Bronchial epithelial cell (primary cell): Measurements from ENCODE around the gene HCFC1. TPM values are rescaled to one million over a fixed set of nuclear protein-coding genes. Genes with fewer than 3 reads are reported as not detected.

Experiments used
- DNase-seq: peaks from one replicate; pipeline ENCODE4 v3.0.0-alpha.2; 2010; ENCODE audit warnings: low read depth
- FAIRE-seq: peaks from 2 replicates; lab custom pipeline; 2011; peaks lifted over from hg19 to GRCh38; lab: Jason Lieb, UNC
- H3K27me3 ChIP-seq: 2 replicates; pipeline ENCODE4 v1.5.1; 2011; ENCODE audit warnings: low read length; ENCODE audit not compliant: control insufficient read depth, insufficient read depth
- H3K36me3 ChIP-seq: 2 replicates; pipeline ENCODE4 v1.5.1; 2011; ENCODE audit warnings: low read length; ENCODE audit not compliant: control insufficient read depth, insufficient read depth
- H3K4me3 ChIP-seq: 2 replicates; pipeline ENCODE4 v1.5.1; 2011; ENCODE audit warnings: mild to moderate bottlenecking, low read depth, low read length, control low read depth
- total RNA-seq: library from RNA; depleted of rRNA; stranded (reverse); fragments of >200 nt; gene quantifications from 2 replicates; pipeline ENCODE4 v1.2.1, GENCODE V29; 2014
- TF ChIP-seq, protein P1 (sequence below): IDR thresholded peaks from 2 replicates; pipeline ENCODE4 v1.5.1; 2011; ENCODE audit warnings: mild to moderate bottlenecking, moderate library complexity, low read length, control low read depth, inconsistent platforms; ENCODE audit not compliant: insufficient read depth, severe bottlenecking

HCFC1 gene
- total RNA-seq, 1 donor from 2014 or later = 5.5 TPM

DNA sequence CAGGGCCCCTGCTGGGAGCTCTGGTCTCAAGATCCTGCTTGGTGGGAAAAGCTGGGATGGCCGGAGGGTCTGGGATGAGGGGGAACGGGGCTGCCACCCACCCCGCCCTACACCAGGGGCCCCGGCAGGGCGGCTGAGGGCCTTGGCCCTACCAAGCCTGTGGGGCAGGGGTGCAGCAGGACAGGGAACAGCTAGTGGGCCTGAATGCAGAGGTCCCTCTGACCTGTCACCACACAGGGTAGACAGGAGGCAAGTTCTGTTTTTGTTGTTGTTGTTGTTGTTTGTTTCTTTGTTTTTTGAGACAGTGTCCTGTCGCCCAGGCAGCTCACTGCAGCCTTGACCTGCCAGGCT is 26.8 kb downstream of the HCFC1 start:
- no peak overlapping the region for H3K4me3 ChIP-seq
- peaks cover 2% of the 10 kb centered on the region for H3K36me3 ChIP-seq
- TF ChIP-seq, protein P1, sequence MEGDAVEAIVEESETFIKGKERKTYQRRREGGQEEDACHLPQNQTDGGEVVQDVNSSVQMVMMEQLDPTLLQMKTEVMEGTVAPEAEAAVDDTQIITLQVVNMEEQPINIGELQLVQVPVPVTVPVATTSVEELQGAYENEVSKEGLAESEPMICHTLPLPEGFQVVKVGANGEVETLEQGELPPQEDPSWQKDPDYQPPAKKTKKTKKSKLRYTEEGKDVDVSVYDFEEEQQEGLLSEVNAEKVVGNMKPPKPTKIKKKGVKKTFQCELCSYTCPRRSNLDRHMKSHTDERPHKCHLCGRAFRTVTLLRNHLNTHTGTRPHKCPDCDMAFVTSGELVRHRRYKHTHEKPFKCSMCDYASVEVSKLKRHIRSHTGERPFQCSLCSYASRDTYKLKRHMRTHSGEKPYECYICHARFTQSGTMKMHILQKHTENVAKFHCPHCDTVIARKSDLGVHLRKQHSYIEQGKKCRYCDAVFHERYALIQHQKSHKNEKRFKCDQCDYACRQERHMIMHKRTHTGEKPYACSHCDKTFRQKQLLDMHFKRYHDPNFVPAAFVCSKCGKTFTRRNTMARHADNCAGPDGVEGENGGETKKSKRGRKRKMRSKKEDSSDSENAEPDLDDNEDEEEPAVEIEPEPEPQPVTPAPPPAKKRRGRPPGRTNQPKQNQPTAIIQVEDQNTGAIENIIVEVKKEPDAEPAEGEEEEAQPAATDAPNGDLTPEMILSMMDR = no peak
- FAIRE-seq = no peak
- no peak for DNase-seq
- H3K27me3 ChIP-seq = no peaks in the 10 kb centered on the region

DNA sequence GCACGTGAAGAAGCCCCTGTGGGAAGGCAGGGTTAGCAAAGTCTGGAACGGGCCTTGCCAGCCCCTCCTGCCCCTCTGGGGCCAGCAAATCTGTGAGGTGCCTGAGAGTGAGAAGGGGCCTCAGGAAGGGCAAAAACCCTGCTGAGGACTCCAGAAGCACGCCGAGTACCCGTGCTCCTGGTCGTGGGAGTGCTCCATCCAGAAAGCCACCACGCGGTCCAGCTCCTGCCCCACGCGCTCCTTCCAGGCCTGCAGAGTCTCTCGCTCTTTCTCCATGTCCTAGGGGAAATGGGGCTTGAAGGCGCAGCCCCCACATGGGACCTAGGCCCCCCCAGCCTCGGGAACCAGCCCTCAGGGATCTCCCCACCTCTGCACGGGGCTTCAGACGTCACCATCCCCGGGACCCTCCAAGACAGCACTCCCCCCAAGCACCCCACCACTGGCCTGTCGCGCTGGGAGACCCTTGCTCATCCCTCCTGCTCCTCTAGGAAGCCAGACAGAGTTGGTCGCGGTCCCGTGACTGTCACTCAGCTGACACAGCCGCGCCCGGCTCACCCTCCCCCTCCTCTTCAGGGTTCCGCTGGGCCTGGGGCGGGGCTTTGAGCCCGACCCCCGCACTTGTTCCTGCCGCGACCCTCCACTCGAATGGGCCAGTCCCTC is 27.3 kb downstream of the HCFC1 start, which contains the start of gene RENBP:
Gene RENBP, minus strand, starts transcription at position 504 of the 660 bp plus-strand sequence. Its CDS starts 33 bp downstream, at position 471.
- DNase-seq (no peak), FAIRE-seq (no peak)
- H3K4me3 ChIP-seq = peak within 1 kb of the TSS; percentile 10
- TF ChIP-seq, protein P1 = no peak
- H3K27me3 ChIP-seq = no peaks in the 10 kb centered on the region
- no peaks in the 10 kb centered on the region for H3K36me3 ChIP-seq

DNA sequence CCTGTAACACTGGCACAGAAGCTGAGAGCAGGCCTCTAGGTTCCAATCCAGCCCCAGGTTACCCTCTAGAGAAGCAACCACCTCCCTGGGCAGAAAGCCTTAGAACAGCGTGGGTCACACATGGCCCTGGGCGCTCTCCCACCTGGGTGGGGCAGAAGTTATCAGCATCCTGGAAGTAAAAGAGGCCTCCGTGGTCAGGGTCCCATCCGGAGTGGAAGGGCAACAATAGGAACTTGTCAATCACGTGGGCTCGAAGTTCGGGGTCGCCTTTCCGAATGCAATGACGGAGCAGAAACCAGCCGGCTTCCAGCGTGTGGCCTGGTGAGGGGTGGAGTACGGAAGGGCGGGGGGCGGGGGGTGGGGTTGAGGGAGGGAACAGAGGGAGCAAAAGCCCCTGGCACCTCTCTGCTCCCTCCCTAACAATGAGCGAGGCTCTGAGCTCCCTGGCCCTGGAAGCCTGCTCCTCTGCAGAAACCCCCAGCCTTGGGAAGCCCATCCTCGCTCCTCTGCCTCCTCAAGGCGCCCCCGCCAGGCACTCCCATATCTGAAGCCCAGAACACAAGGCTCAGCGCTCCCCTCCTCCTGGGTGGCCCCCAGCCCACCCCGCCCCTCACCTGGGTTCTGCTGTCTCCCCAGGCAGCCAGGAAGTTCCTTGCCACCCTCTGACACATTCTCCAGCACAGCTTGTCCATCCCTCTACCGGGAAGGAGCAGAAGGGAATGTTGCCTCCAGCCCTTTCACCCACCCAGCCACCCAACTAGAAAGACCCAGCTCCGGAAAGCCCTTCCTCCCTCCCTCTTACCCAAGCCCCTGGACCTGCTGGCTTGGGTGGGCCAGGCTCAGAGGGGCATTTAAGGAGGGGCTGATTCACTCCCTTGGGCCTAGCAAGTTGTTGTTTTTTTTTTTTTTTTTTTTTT is 30.0 kb downstream of the HCFC1 start:
- TF ChIP-seq, protein P1 = no peak
- Histone ChIP-seq H3K27me3 (no peaks in the 10 kb centered on the region), H3K36me3 (no peaks in the 10 kb centered on the region), H3K4me3 (no peak overlapping the region)
- DNase-seq = no peak
- FAIRE-seq = no peak

DNA sequence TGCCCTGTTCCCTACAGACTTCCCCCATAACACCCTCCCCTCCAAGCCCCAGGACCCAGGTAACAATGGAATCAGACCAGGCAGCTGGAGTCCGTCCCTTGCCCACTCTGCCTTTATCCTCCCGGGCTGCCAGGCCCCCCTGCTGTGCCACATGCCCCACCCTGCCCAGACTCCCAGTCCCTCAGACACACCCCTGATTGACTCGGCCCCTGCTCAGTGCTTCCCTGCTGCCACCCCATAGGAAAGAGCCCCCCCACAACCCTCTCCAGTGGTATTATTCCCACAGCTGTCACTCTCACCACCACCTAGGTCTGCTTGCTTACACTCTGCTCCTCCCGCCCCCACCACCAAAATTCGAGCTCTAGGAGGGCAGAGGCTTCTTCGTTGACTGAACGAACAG is 32.0 kb downstream of the HCFC1 start:
- Histone ChIP-seq H3K27me3 (no peaks in the 10 kb centered on the region), H3K36me3 (no peaks in the 10 kb centered on the region), H3K4me3 (no peak overlapping the region)
- DNase-seq (no peak), FAIRE-seq (no peak)
- TF ChIP-seq, protein P1 = no peak

DNA sequence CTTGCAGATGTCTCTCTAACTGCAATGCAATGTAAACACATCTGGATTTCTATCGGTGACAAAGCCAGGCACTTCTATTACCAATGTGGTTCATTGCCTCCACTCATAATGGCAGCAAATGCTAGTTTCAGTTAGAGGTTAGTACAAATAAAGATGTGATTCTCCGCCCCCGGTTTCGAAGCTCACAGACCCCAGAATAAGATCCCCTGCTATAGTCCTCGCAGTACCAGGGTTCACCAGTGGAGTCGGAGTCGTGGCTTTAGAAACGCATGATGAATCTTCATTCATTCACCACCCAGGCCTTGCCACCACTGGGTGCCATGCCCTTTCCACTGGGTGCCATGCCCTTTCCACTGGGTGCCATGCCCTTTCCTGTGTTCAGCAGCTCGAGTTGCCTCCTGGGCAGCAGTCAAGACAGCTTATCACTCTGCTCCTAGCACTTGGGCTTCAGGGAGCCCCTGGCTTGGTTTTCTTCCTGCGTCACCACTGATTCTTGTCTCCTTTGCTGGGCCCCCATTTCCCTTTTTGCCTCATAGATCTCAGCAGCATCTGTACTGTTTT is 33.3 kb downstream of the HCFC1 start:
- FAIRE-seq = no peak
- Histone ChIP-seq H3K36me3 (no peaks in the 10 kb centered on the region), H3K27me3 (no peaks in the 10 kb centered on the region), H3K4me3 (no peak overlapping the region)
- DNase-seq = no peak
- TF ChIP-seq, protein P1 = no peak
